Measurements from ENCODE around the gene SAMD8.

- no peak for TF ChIP-seq POLR2A (IDR thresholded peaks at IDR 0.05; ENCODE audit: extremely low read depth, insufficient read length)
- TF ChIP-seq MAX (IDR thresholded peaks at IDR 0.05; ENCODE audit: low read depth, low read length): no peak
- no peak for TF ChIP-seq CTCF (IDR thresholded peaks at IDR 0.05; ENCODE audit: low read depth, low read length)
These were observed 74.9 kb downstream of the SAMD8 start for GRCh38 chr10:75186310-75186709.
